Heart left ventricle (tissue), 13 donors: Measurements from ENCODE around the gene P2RX3.

ENCODE experiments used
- CTCF ChIP-seq, 12 donors: fragments of 200-600 bp; sonication (generic) in 4 of 12; IDR thresholded peaks; one replicate each; pipeline versions ENCODE4 v1.5.0 to v1.8.0; 2018 to 2022; ENCODE audit warnings: antibody characterized with exemption in 12 of 12, mild to moderate bottlenecking in 5 of 12
- POLR2A ChIP-seq, 2 donors: fragments of 450-650 bp; IDR thresholded peaks; one replicate each; pipeline ENCODE4 v1.6.1; 2017; ENCODE audit warnings: antibody characterized with exemption in 2 of 2, mild to moderate bottlenecking in 2 of 2, moderate library complexity in 2 of 2
- donor health status: ischemic (EF 13 %, LVEDD 7.1; RV severe dilation, severe dysfunction).
- donor health status: DM: no; HTN: yes; CAD: no.
- donor health status: DM: no; HTN: no; CAD: no.
- donor health status: ischemic (EF 25% LVEDD 6.9; RV normal size, moderate dysfunction).
- donor health status: ischemic (EF 25% LVEDD 5.7; RV mildly dilated, moderate dysfunction).
- donor health status: ischemic (EF 35%, LVEDD 5.7; RV mildly dilated, moderate dysfunction).
- donor health status: nonischemic (EF 11% LVEDD 7.7; RV severe dilation, severe dysfunction).
- donor health status: DM: yes; HTN: yes; CAD: no.
- donor health status: PGD.
- donor health status: ischemic (EF 29% LVEDD 5.4; RV normal size, mild dysfunction).
- donor health status: nonischemic (EF 23%, LVEDD 6.1; RV moderate dilation, normal function).

GRCh38 chr11:57399221-57399620 is 61.1 kb downstream of the P2RX3 start:
- TF ChIP-seq CTCF (IDR thresholded peaks at IDR 0.05) (no peak), POLR2A (IDR thresholded peaks at IDR 0.05) (no peak)
